ENCODE data around the gene CEP97.

Gene CEP97

GRCh38 chr3:101816215-101817149 lies 92.1 kb downstream of the CEP97 start:
- no peak for DNase-seq

- no peak for DNase-seq
These were observed 93.6 kb downstream of the CEP97 start for GRCh38 chr3:101817992-101818391.

GRCh38 chr3:101819649-101820206 lies 95.3 kb downstream of the CEP97 start:
- no peak for DNase-seq
